Inferior parietal cortex (tissue), 1 donor: ENCODE data around the gene POTEH.
"Not testable (repeated sequence)": the region's sequence is repeated elsewhere in the genome, so short reads cannot be mapped to it uniquely, and the experiment has no call there.

Experiments
- DNase-seq: peaks from one replicate; pipeline ENCODE4 v3.0.0-alpha.2; 2016; ENCODE audit errors: extremely low spot score

Gene POTEH

DNA sequence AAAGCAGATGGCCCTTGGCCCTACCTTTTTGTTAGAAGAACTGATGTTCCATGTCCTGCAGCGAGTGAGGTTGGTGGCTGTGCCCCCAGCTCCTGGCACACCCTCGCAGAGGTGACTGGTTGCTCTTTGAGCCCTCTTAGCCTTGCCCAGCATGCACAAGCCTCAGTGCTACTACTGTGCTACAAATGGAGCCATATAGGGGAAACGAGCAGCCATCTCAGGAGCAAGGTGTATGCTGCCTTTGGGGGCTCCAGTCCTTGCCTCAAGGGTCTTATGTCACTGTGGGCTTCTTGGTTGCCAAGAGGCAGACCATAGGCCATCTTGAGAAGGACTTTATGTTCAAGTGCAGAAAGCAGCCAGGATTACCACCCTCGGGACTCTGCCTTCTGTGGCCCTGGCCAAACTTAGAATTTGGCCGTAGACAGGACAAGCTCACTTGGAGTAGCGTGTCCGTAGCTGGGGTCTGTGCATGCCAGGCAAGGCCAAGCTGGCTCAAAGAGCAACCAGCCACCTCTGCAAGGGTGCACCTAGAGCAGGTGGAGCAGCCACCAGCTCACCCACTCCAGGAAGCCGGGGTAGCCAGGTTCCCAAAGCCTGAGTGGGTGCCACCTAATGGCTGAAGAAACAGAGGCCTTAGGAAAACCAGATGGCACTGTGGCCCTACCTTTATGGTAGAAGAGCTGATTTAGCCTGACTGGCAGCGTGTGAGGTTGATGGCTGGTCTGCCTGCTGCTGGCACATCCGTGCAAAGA is 48.5 kb downstream of the POTEH start:
- DNase-seq = not testable (repeated sequence)

- not testable (repeated sequence) for DNase-seq
Measured at GRCh38 chr22:15738909-15739391, 49.1 kb downstream of the POTEH start.

- DNase-seq = not testable (repeated sequence)
Measured at GRCh38 chr22:15747636-15748323, 58.0 kb downstream of the POTEH start.

DNA sequence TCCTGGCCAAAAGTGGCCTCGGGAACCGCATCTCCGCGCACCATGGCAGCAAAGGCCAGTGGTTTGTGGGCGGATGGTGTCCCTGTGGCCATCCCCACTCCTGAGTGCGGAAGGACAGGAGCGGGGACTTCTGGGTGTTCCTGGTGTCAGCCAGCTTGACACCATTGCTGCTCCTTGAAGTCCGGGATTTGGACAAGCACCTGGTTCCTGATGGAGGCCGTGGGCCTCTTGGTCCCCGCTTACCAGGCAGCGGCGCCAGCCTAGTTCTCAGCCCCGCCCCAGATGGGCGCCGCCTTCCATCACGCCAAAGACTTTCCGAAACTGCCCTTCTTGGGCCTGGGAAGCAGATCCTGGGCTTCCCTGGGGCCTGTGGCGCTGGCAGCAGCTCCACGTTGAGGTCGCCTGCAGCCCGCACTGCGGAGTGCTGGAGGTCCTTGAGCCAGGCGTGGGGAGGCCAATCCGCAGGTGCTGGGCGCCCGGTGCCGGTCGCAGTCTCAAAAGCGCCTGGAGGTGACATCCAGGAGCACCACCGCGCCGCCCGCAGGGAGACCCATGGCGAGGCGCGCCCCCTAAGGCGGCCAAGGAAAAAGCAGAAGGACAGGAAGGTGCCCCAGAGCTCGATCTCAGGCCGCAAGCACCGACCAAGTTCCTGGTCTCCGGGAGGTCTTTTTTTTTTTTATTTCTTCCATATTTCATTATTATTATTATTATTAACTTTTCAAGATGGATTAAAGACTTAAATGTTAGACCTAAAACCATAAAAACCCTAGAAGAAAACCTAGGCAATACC is 59.5 kb downstream of the POTEH start:
- DNase-seq = not testable (repeated sequence)

GRCh38 chr22:15759443-15760097 is 69.7 kb downstream of the POTEH start:
- DNase-seq = not testable (repeated sequence)

DNA sequence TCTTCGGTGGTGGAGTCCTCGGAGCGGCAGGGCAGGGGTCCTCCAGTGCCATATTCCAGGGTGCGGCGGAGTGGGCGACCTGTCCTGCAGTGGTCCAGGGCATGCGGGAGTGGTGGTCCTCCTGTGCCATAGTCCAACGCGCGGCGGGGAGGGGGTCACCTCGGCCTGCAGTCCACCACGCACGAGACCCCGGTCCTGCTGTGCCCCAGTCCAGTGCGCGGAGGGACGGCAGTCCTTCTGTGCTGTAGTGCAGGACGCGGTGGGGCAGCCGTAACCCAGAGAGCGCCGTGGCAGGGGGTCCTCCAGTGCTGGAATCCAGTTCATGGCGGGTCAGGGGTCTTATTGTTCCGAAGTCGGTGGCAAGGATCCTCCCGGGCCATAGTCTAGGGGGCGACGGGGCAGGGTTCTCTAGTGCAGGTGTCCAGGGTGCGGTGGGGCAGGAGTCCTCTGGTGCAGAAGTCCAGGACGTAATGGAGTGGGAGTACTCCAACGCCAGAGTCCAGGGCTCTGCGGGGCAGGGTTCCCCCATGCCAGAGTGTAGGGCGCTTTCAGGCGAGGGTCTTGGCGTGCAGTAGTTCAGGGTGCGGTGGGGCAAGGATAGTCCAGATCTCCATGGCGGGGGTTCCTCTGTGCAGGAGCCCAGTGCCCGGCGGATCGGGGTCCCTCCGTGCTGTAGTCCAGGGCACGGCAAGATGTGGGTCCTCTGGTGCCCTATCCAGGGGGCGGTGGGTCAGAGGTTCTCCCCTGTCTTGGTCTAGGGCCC is 70.7 kb downstream of the POTEH start:
- not testable (repeated sequence) for DNase-seq

DNA sequence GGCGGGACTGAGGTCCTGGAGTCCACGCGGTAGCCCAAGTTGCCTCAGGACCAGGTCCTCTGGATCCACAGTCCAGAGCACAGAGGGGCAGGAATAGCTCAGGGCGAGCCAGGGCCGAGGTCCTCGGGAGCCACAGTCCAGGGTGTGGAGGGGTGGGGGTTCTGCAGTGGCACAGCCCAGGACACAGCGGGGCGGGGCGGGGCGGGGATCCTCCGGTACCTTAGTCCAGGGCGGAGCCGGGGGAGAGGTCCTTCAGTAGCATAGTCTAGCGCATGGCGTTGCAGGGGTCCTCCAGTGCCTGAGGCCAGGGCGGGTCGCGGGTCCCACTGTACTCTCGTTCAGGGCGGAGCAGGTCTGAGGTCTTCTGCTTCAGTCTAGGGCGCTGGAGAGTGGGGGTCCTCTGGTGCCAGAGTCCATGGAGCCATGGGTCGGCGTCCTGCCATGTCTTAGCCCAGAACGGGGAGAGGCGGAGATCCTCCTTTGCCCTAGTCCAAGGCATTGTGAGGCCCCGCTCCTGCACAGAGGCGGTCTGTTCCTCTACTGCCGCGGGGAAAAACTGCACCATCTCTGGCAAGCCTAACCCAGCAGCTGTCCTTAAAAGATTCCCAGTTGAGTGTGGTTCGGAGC is 71.4 kb downstream of the POTEH start:
- not testable (repeated sequence) for DNase-seq

DNA sequence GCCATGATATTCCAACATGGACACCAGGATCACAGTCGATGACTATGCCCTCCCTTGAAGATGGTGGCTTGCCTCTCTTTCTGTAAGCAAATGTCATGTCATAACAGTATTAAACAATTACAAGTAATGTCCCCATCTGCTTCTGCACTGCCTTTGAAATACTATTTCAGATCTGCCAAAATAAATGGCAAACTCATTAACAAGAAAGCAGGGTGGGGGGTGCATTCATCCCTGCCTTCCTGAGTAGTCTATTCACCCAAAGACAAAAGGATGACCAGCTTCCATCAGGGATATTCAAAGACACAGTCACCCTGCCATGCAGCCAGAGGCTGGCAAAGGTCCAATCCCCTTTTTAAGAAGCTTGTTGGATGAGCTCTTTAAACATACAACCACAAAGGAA is 73.7 kb downstream of the POTEH start:
- DNase-seq = not testable (repeated sequence)
